H9 (cell line): ENCODE measurements around the gene OR52E4. TPM values are rescaled to one million over a fixed set of nuclear protein-coding genes. Genes with fewer than 3 reads are reported as not detected.

Experiments
- DNase-seq: peaks from one replicate; pipeline ENCODE4 v3.0.0-alpha.2; 2017
- H2AFZ ChIP-seq: one replicate; pipeline ENCODE4 v1.6.1; 2013; ENCODE audit warnings: mild to moderate bottlenecking, low read length, control low read depth, moderate library complexity
- H2AK5ac ChIP-seq: 2 replicates; pipeline ENCODE4 v1.6.1; 2013; ENCODE audit warnings: low read length, control low read depth, mixed read lengths; ENCODE audit not compliant: insufficient read length
- H2BK120ac ChIP-seq: one replicate; pipeline ENCODE4 v1.6.1; 2013; ENCODE audit warnings: low read depth, mild to moderate bottlenecking, low read length, control low read depth, inconsistent platforms; ENCODE audit not compliant: poor library complexity, severe bottlenecking
- H2BK12ac ChIP-seq: 2 replicates; pipeline ENCODE4 v1.6.1; 2013; ENCODE audit warnings: low read length, control low read depth, mixed read lengths, low read depth; ENCODE audit not compliant: insufficient read length
- H2BK15ac ChIP-seq: 2 replicates; pipeline ENCODE4 v1.6.1; 2013; ENCODE audit warnings: low read depth, low read length, control low read depth
- H2BK20ac ChIP-seq: one replicate; pipeline ENCODE4 v1.6.1; 2013; ENCODE audit warnings: low read depth, mild to moderate bottlenecking, low read length, control low read depth, inconsistent platforms; ENCODE audit not compliant: poor library complexity, severe bottlenecking
- H2BK5ac ChIP-seq: 2 replicates; pipeline ENCODE4 v1.6.1; 2013; ENCODE audit warnings: low read length, control low read depth, mixed read lengths; ENCODE audit not compliant: insufficient read length
- H3K14ac ChIP-seq: 2 replicates; pipeline ENCODE4 v1.6.1; 2013; ENCODE audit warnings: low read length, control low read depth; ENCODE audit not compliant: insufficient read depth
- H3K18ac ChIP-seq: 2 replicates; pipeline ENCODE4 v1.6.1; 2013; ENCODE audit warnings: low read depth, mild to moderate bottlenecking, mixed read lengths, low read length, control low read depth; ENCODE audit not compliant: insufficient read length
- H3K23ac ChIP-seq: 2 replicates; pipeline ENCODE4 v1.6.1; 2013; ENCODE audit warnings: low read length, control low read depth, mixed read lengths, low read depth; ENCODE audit not compliant: insufficient read length
- H3K23me2 ChIP-seq: 2 replicates; pipeline ENCODE4 v1.6.1; 2013; ENCODE audit warnings: low read depth, mild to moderate bottlenecking, mixed read lengths, low read length, control low read depth; ENCODE audit not compliant: insufficient read length, poor library complexity, severe bottlenecking
- H3K27ac ChIP-seq: 2 replicates; pipeline ENCODE4 v1.5.1; 2013; ENCODE audit warnings: low read length, control low read depth, mixed read lengths, low read depth; ENCODE audit not compliant: insufficient read length
- H3K27me3 ChIP-seq: 2 replicates; pipeline ENCODE4 v1.6.1; 2013; ENCODE audit warnings: low read length, control low read depth, inconsistent platforms; ENCODE audit not compliant: insufficient read depth
- H3K4ac ChIP-seq: 2 replicates; pipeline ENCODE4 v1.6.1; 2013; ENCODE audit warnings: low read depth, mild to moderate bottlenecking, control low read depth, inconsistent platforms, low read length, moderate library complexity
- H3K4me1 ChIP-seq: 2 replicates; pipeline ENCODE4 v1.6.1; 2013; ENCODE audit warnings: low read length, control low read depth, inconsistent platforms; ENCODE audit not compliant: insufficient read depth
- H3K4me2 ChIP-seq: 2 replicates; pipeline ENCODE4 v1.6.1; 2013; ENCODE audit warnings: low read length, control low read depth, mixed read lengths; ENCODE audit not compliant: insufficient read length, insufficient read depth
- H3K56ac ChIP-seq: 2 replicates; pipeline ENCODE4 v1.6.1; 2013; ENCODE audit warnings: low read depth, mild to moderate bottlenecking, mixed read lengths, low read length, control low read depth; ENCODE audit not compliant: insufficient read length
- H3K79me1 ChIP-seq: 2 replicates; pipeline ENCODE4 v1.6.1; 2013; ENCODE audit warnings: low read depth, mild to moderate bottlenecking, moderate library complexity, low read length, control low read depth, inconsistent platforms; ENCODE audit not compliant: insufficient read depth, poor library complexity, severe bottlenecking
- H3K79me2 ChIP-seq: 2 replicates; pipeline ENCODE4 v1.6.1; 2013; ENCODE audit warnings: low read length, control low read depth, inconsistent platforms; ENCODE audit not compliant: insufficient read depth
- H3K9ac ChIP-seq: 2 replicates; pipeline ENCODE4 v1.6.1; 2013; ENCODE audit warnings: low read length, control low read depth, mixed read lengths; ENCODE audit not compliant: insufficient read length; ENCODE audit errors: extremely low read depth
- H3K9me3 ChIP-seq: one replicate; pipeline ENCODE4 v1.6.1; 2013; ENCODE audit warnings: low read depth, low read length, inconsistent platforms; ENCODE audit not compliant: control insufficient read depth
- H3T11ph ChIP-seq: one replicate; pipeline ENCODE4 v1.6.1; 2013; ENCODE audit warnings: mild to moderate bottlenecking, low read length, control low read depth, inconsistent platforms
- H4K20me1 ChIP-seq: one replicate; pipeline ENCODE4 v1.6.1; 2013; ENCODE audit not compliant: control insufficient read depth, insufficient read length, insufficient read depth
- H4K5ac ChIP-seq: 2 replicates; pipeline ENCODE4 v1.6.1; 2013; ENCODE audit warnings: low read depth, mild to moderate bottlenecking, mixed read lengths, low read length, control low read depth; ENCODE audit not compliant: insufficient read length
- H4K8ac ChIP-seq: replicated peaks from 2 replicates; pipeline ENCODE4 v1.6.1; 2013; ENCODE audit warnings: low read length, control low read depth, mixed read lengths, low read depth; ENCODE audit not compliant: insufficient read length
- H4K91ac ChIP-seq: 2 replicates; pipeline ENCODE4 v1.6.1; 2013; ENCODE audit warnings: low read depth, mild to moderate bottlenecking, moderate library complexity, mixed read lengths, low read length, control low read depth; ENCODE audit not compliant: insufficient read length
- H3K27ac Mint-ChIP-seq, 3 experiments: 2 replicates in 2 of 3; 3 replicates in 1 of 3; pipeline ENCODE4 v1.8.0; 2020 to 2021; ENCODE audit warnings: mixed read lengths in 3 of 3, mild to moderate bottlenecking in 1 of 3, moderate library complexity in 1 of 3
- H3K27me3 Mint-ChIP-seq: 2 replicates; pipeline ENCODE4 v1.8.0; 2021; ENCODE audit warnings: low read depth, mild to moderate bottlenecking, moderate library complexity, mixed read lengths
- H3K36me3 Mint-ChIP-seq, 3 experiments: 2 replicates in 2 of 3; 3 replicates in 1 of 3; pipeline ENCODE4 v1.8.0; 2020 to 2021; ENCODE audit warnings: low read depth in 3 of 3, mixed read lengths in 3 of 3; ENCODE audit not compliant: insufficient read depth in 1 of 3
- H3K4me1 Mint-ChIP-seq, 2 experiments: 2 replicates each; pipeline ENCODE4 v1.8.0; 2020; ENCODE audit warnings: mixed read lengths in 2 of 2
- H3K4me3 Mint-ChIP-seq, 2 experiments: 2 replicates in 1 of 2; 3 replicates in 1 of 2; pipeline ENCODE4 v1.8.0; 2020 to 2021; ENCODE audit warnings: mild to moderate bottlenecking in 2 of 2, mixed read lengths in 2 of 2, moderate library complexity in 1 of 2
- H3K9me3 Mint-ChIP-seq, 2 experiments: 2 replicates in 1 of 2; 3 replicates in 1 of 2; pipeline ENCODE4 v1.8.0; 2020; ENCODE audit warnings: mild to moderate bottlenecking in 2 of 2, mixed read lengths in 2 of 2, moderate library complexity in 1 of 2
- CTCF ChIP-seq: fragments of 200-600 bp; sonication (generic); conservative IDR thresholded peaks from 3 replicates; pipeline ENCODE4 v1.8.0; 2021; ENCODE audit warnings: antibody characterized with exemption, mild to moderate bottlenecking
- WGBS: extraction: QIAGEN DNeasy Blood & Tissue Kit; methylation state at CpG from one replicate; pipeline ENCODE4 v1.1.7; 2013; ENCODE audit warnings: missing lambda C conversion rate, low lambda C conversion rate, mixed read lengths; ENCODE audit not compliant: insufficient read length; ENCODE audit errors: extremely low coverage; 5-methylcytosine and 5-hydroxymethylcytosine counted together
- total RNA-seq: library from RNA; stranded (reverse); gene quantifications from 2 replicates; pipeline ENCODE4 v1.2.1, GENCODE V29; 2021

The OR52E4 gene
- total RNA-seq, 1 experiment from 2014 or later = not detected

GRCh38 chr11:5932671-5933070, 52.2 kb downstream of the OR52E4 start:
- peaks cover 18 to 44% (median 25%) of the 10 kb centered on the region in 3 experiments for H3K36me3 Mint-ChIP-seq
- Histone ChIP-seq H3K4me2 (no peak overlapping the region), H2BK15ac (no peak overlapping the region), H3K9ac (no peak overlapping the region), H3K27ac (no peak overlapping the region), H2BK12ac (no peak overlapping the region), H3K18ac (no peak overlapping the region), H3K79me1 (no peaks in the 10 kb centered on the region), H4K91ac (no peak overlapping the region), H3K23ac (no peak overlapping the region), H3K27me3 (no peaks in the 10 kb centered on the region), H3K14ac (no peak overlapping the region), H3K23me2 (peaks cover 2% of the 10 kb centered on the region), H3K9me3 (no peaks in the 10 kb centered on the region), H3K56ac (no peak overlapping the region), H2BK20ac (no peak overlapping the region), H3K79me2 (no peaks in the 10 kb centered on the region), H4K20me1 (no peaks in the 10 kb centered on the region), H3K4ac (no peak overlapping the region), H3K4me1 (no peaks in the 10 kb centered on the region), H2AFZ (no peak overlapping the region), H3T11ph (no peak overlapping the region), H2BK120ac (no peak overlapping the region), H4K5ac (no peak overlapping the region), H4K8ac (no peak overlapping the region), H2AK5ac (no peak overlapping the region), H2BK5ac (no peak overlapping the region)
- WGBS = no CpG with 5 or more reads among the region's 11 CpGs
- H3K4me1 Mint-ChIP-seq = no peaks in the 10 kb centered on the region
- TF ChIP-seq CTCF = no peak
- H3K27ac Mint-ChIP-seq = no peak overlapping the region
- peaks cover 1% of the 10 kb centered on the region for H3K27me3 Mint-ChIP-seq
- H3K9me3 Mint-ChIP-seq = peaks cover 41 to 48% of the 10 kb centered on the region in 2 experiments
- no peak for DNase-seq
- no peak overlapping the region; a peak in 1 of 5 replicates for H3K4me3 Mint-ChIP-seq
